CD4-positive, alpha-beta T cell treated with Interleukin-2 at 100 ng/mL for 4 hours (primary cell): ENCODE data around the gene RCSD1.
"Not testable (repeated sequence)": the region's sequence is repeated elsewhere in the genome, so short reads cannot be mapped to it uniquely, and the experiment has no call there.

Source experiments
- DNase-seq: peaks from one replicate; pipeline ENCODE4 v3.0.0-alpha.2; 2020; ENCODE audit warnings: low spot score

RCSD1 gene

GRCh38 chr1:167717351-167717750, 87.3 kb downstream of the RCSD1 start:
- no peak for DNase-seq

GRCh38 chr1:167718914-167719691, 89.1 kb downstream of the RCSD1 start:
- no peak for DNase-seq

- not testable (repeated sequence) for DNase-seq
Measured at GRCh38 chr1:167719715-167720421, 89.8 kb downstream of the RCSD1 start.

GRCh38 chr1:167720965-167721616, 91.1 kb downstream of the RCSD1 start:
- no peak for DNase-seq

- DNase-seq: peak; percentile 94
Measured at GRCh38 chr1:167721617-167722151, 91.7 kb downstream of the RCSD1 start, which contains the start of gene MPZL1. Gene MPZL1, plus strand, starts transcription at chr1:167721982. Its CDS starts 170 bp downstream, at chr1:167722152.

- no peak for DNase-seq
Measured at GRCh38 chr1:167722152-167722869, 92.3 kb downstream of the RCSD1 start.

- DNase-seq: no peak
Measured at GRCh38 chr1:167722870-167723251, 92.8 kb downstream of the RCSD1 start.

GRCh38 chr1:167723707-167724323, 93.8 kb downstream of the RCSD1 start:
- no peak for DNase-seq

- no peak for DNase-seq
Measured at GRCh38 chr1:167726008-167726407, 96.0 kb downstream of the RCSD1 start.

- DNase-seq: no peak
Measured at GRCh38 chr1:167728818-167729410, 98.9 kb downstream of the RCSD1 start.

- no peak for DNase-seq
Measured at GRCh38 chr1:167734227-167734626, 104.2 kb downstream of the RCSD1 start.

GRCh38 chr1:167734841-167735240, 104.8 kb downstream of the RCSD1 start:
- no peak for DNase-seq

GRCh38 chr1:167737169-167737568, 107.1 kb downstream of the RCSD1 start:
- DNase-seq: no peak

GRCh38 chr1:167738158-167738557, 108.1 kb downstream of the RCSD1 start:
- DNase-seq: no peak

- DNase-seq: no peak
Measured at GRCh38 chr1:167739752-167740151, 109.7 kb downstream of the RCSD1 start.

- not testable (repeated sequence) for DNase-seq
Measured at GRCh38 chr1:167741103-167741502, 111.1 kb downstream of the RCSD1 start.

GRCh38 chr1:167742392-167743057, 112.5 kb downstream of the RCSD1 start:
- DNase-seq: not testable (repeated sequence)

- DNase-seq: no peak
Measured at GRCh38 chr1:167744901-167745300, 114.9 kb downstream of the RCSD1 start.

- DNase-seq: no peak
Measured at GRCh38 chr1:167746013-167746672, 116.1 kb downstream of the RCSD1 start.
